H1 (cell line): Measurements from ENCODE around the gene LIMA1. TPM values are rescaled to one million over a fixed set of nuclear protein-coding genes. Genes with fewer than 3 reads are reported as not detected.

ENCODE experiments used
- CHD1 ChIP-seq: IDR thresholded peaks from 2 replicates; pipeline ENCODE4 v1.6.1; 2012; ENCODE audit warnings: low read depth, low read length, improper control_type of control experiment
- EZH2 ChIP-seq: fragments of 200-600 bp; sonication (generic); IDR thresholded peaks from 2 replicates; pipeline ENCODE4 v1.7.1; 2012; ENCODE audit warnings: low read depth, mild to moderate bottlenecking, moderate library complexity, low read length, inconsistent platforms; ENCODE audit not compliant: severe bottlenecking
- RFX5 ChIP-seq: IDR thresholded peaks from 2 replicates; pipeline ENCODE4 v1.6.1; 2011; ENCODE audit warnings: low read depth, low read length, improper control_type of control experiment, borderline replicate concordance
- SP4 ChIP-seq: IDR thresholded peaks from 2 replicates; pipeline ENCODE4 v1.6.1; 2012; ENCODE audit warnings: low read length, inconsistent platforms
- TBP ChIP-seq: IDR thresholded peaks from 2 replicates; pipeline ENCODE4 v1.6.1; 2011; ENCODE audit warnings: low read depth, low read length, improper control_type of control experiment
- polyA plus RNA-seq, 7 experiments: library from polyadenylated mRNA; depleted of rRNA in 3 of 7; stranded (reverse) in 5 of 7; unstranded in 2 of 7; fragments of >200 nt in 5 of 7; fragments of 200-250 nt in 2 of 7; gene quantifications; 1 replicate in 5 of 7; 2 replicates in 1 of 7; 4 replicates in 1 of 7; pipeline versions ENCODE4 v1.2.1 to v1.2.3, GENCODE V29; 2011 to 2013; ENCODE audit warnings: missing spikeins in 2 of 7, mixed read lengths in 2 of 7
- total RNA-seq: library from RNA; stranded (reverse); fragmentation: NEBNext Ultra II Directional; extraction: Animal tissue kit (Norgen Biotek cat#: 25700); gene quantifications from 2 replicates; pipeline ENCODE4 v1.2.1, GENCODE V29; 2021
- TF ChIP-seq, protein P1 (sequence below): fragments of 300-600 bp; sonication (generic); IDR thresholded peaks from 2 replicates; pipeline ENCODE4 v1.7.1; 2012; ENCODE audit warnings: low read length, moderate library complexity, mild to moderate bottlenecking, inconsistent platforms; ENCODE audit not compliant: insufficient replicate concordance
- TF ChIP-seq, protein P2 (sequence below): IDR thresholded peaks from 2 replicates; pipeline ENCODE4 v1.6.1; 2012; ENCODE audit warnings: inconsistent platforms
- TF ChIP-seq, protein P3 (sequence below): IDR thresholded peaks from 2 replicates; pipeline ENCODE4 v1.6.1; 2011; ENCODE audit warnings: low read depth, mild to moderate bottlenecking, low read length; ENCODE audit not compliant: insufficient read depth

The LIMA1 gene
- total and polyA plus RNA-seq, 2 of the 8 experiments (the other 6 are each of a cell fraction or from before 2014, with no cell fraction given): 12.7 to 47.6 TPM

DNA sequence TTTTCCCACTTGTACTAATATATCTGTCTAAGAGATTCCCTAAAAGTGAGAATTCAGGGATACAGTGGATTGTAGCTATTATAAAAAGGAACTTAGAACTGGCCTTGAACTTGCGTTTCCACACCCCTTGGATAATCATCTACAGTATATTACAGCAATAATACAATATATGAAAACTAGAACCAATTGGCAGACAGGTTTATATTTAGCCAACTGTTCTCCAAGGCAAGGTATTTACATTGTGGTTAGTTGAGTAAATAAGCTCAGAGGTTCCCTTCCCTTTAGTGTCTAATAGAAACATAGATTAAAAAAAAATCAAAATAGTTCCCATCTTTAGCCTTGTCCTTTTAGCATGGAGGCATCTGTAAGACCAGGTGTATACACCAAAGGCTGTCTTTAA, 42.1 kb downstream of the LIMA1 start (continued):
- TF ChIP-seq, protein P1, sequence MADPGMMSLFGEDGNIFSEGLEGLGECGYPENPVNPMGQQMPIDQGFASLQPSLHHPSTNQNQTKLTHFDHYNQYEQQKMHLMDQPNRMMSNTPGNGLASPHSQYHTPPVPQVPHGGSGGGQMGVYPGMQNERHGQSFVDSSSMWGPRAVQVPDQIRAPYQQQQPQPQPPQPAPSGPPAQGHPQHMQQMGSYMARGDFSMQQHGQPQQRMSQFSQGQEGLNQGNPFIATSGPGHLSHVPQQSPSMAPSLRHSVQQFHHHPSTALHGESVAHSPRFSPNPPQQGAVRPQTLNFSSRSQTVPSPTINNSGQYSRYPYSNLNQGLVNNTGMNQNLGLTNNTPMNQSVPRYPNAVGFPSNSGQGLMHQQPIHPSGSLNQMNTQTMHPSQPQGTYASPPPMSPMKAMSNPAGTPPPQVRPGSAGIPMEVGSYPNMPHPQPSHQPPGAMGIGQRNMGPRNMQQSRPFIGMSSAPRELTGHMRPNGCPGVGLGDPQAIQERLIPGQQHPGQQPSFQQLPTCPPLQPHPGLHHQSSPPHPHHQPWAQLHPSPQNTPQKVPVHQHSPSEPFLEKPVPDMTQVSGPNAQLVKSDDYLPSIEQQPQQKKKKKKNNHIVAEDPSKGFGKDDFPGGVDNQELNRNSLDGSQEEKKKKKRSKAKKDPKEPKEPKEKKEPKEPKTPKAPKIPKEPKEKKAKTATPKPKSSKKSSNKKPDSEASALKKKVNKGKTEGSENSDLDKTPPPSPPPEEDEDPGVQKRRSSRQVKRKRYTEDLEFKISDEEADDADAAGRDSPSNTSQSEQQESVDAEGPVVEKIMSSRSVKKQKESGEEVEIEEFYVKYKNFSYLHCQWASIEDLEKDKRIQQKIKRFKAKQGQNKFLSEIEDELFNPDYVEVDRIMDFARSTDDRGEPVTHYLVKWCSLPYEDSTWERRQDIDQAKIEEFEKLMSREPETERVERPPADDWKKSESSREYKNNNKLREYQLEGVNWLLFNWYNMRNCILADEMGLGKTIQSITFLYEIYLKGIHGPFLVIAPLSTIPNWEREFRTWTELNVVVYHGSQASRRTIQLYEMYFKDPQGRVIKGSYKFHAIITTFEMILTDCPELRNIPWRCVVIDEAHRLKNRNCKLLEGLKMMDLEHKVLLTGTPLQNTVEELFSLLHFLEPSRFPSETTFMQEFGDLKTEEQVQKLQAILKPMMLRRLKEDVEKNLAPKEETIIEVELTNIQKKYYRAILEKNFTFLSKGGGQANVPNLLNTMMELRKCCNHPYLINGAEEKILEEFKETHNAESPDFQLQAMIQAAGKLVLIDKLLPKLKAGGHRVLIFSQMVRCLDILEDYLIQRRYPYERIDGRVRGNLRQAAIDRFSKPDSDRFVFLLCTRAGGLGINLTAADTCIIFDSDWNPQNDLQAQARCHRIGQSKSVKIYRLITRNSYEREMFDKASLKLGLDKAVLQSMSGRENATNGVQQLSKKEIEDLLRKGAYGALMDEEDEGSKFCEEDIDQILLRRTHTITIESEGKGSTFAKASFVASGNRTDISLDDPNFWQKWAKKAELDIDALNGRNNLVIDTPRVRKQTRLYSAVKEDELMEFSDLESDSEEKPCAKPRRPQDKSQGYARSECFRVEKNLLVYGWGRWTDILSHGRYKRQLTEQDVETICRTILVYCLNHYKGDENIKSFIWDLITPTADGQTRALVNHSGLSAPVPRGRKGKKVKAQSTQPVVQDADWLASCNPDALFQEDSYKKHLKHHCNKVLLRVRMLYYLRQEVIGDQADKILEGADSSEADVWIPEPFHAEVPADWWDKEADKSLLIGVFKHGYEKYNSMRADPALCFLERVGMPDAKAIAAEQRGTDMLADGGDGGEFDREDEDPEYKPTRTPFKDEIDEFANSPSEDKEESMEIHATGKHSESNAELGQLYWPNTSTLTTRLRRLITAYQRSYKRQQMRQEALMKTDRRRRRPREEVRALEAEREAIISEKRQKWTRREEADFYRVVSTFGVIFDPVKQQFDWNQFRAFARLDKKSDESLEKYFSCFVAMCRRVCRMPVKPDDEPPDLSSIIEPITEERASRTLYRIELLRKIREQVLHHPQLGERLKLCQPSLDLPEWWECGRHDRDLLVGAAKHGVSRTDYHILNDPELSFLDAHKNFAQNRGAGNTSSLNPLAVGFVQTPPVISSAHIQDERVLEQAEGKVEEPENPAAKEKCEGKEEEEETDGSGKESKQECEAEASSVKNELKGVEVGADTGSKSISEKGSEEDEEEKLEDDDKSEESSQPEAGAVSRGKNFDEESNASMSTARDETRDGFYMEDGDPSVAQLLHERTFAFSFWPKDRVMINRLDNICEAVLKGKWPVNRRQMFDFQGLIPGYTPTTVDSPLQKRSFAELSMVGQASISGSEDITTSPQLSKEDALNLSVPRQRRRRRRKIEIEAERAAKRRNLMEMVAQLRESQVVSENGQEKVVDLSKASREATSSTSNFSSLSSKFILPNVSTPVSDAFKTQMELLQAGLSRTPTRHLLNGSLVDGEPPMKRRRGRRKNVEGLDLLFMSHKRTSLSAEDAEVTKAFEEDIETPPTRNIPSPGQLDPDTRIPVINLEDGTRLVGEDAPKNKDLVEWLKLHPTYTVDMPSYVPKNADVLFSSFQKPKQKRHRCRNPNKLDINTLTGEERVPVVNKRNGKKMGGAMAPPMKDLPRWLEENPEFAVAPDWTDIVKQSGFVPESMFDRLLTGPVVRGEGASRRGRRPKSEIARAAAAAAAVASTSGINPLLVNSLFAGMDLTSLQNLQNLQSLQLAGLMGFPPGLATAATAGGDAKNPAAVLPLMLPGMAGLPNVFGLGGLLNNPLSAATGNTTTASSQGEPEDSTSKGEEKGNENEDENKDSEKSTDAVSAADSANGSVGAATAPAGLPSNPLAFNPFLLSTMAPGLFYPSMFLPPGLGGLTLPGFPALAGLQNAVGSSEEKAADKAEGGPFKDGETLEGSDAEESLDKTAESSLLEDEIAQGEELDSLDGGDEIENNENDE: no peak
- TF ChIP-seq SP4 (no peak), TBP (no peak), RFX5 (no peak), CHD1 (no peak), EZH2 (no peak)
- TF ChIP-seq, protein P2, sequence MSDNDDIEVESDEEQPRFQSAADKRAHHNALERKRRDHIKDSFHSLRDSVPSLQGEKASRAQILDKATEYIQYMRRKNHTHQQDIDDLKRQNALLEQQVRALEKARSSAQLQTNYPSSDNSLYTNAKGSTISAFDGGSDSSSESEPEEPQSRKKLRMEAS: no peak
- TF ChIP-seq, protein P3, sequence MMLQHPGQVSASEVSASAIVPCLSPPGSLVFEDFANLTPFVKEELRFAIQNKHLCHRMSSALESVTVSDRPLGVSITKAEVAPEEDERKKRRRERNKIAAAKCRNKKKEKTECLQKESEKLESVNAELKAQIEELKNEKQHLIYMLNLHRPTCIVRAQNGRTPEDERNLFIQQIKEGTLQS: no peak
- TF ChIP-seq, all 59 proteins: peak for 0
